ENCODE results near the gene CITED4. TPM values are rescaled to one million over a fixed set of nuclear protein-coding genes. Genes with fewer than 3 reads are reported as not detected.
A peak's percentile ranks its signal among the peaks of the same experiment; 100 is the strongest.

Gene CITED4
- total RNA-seq, 2 experiments from 2014 or later = 6.9 to 7.9 TPM

DNA sequence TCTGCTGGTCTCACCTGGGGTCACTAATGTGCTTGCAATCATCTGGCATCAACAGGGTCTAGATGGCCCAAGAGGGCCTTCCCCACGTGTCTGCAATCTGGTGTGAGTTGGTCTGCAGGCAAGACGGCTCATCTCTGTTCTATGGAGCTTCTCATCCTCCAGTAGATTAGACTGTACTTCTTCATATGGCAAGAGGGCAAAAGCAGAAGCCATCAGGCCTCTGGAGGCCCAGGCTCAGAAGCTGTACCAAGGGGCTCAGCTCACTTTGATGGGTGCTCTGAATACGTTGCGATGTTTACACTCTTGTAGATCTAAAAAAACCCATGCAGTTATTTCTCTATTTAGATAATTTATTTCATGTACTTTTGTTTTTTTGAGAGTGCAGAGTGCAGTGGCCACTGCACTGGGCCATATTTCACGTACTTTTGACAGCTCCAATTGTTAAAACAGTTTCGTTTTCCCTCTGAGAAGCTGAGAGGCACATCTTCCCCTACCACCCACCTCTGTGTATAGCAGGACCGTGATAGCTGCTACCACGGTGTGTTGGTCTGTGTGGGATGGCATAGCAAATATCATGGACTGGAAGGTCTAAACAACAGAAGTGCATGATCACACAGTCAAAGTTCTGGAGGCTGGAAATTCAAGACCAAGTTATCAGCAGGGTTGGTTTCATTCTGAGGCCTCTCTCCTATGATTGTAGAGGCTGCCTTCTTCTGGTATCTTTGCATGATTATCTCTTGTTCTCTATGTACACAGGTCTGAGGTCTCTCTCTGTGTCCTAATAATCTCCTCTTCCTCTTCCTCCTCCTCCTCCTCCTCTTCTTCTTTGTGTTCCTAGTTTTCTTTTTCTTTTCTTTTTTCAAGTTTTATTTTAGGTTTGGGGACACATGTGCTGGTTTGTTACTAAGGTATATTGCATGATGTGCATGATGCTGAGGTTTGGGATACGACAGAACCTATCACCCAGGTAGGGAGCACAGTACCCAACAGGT is 17.0 kb downstream of the CITED4 start:
- DNase-seq = no peak
- CTCF ChIA-PET = interaction anchor here (0.6 to 19.3 kb wide), 6 partner anchors 30 to 118 kb away, joined by 3 to 255 read pairs (median 4); no protein-coding TSS in a partner anchor
- no peaks in the 10 kb centered on the region for H3K9me3 Mint-ChIP-seq
- peak overlapping the region; percentile 44 for H3K27ac Mint-ChIP-seq
- no peaks in the 10 kb centered on the region for H3K36me3 Mint-ChIP-seq (ENCODE audit: low read depth)
- H3K4me3 Mint-ChIP-seq = no peak overlapping the region
- peaks cover 26% of the 10 kb centered on the region for H3K4me1 Mint-ChIP-seq
- peaks cover 6% of the 10 kb centered on the region for H3K27me3 Mint-ChIP-seq
- POLR2A ChIA-PET = interaction anchor here (0.5 to 1.3 kb wide), 2 partner anchors 135 to 1109 kb away, joined by 3 read pairs; partner anchors contain the start of gene CTPS1

DNA sequence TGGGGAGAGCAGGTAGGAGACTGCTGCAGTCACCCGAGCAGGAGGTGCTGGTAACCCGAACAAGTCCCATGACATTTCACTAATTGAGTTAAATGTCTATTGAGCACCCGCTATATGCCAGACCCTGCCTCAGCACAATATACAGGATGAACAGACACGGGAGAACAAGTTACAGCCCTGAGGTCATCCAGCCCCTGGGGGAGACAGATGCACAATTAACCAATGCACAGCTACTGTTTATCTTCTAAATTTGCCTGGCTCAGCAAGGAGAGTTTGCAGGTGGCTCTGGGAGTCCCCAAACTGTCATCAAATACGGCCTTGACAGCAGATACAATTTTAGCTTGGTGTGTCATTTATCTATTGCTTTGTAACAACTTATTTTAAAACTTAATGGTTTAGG is 18.1 kb downstream of the CITED4 start:
- DNase-seq = no peak
- H3K27me3 Mint-ChIP-seq = peaks cover 6% of the 10 kb centered on the region
- H3K4me3 Mint-ChIP-seq = no peak overlapping the region
- ChIA-PET CTCF (interaction anchor here (1.8 kb wide), 1 partner anchor 69 kb away, joined by 6 read pairs; no protein-coding TSS in a partner anchor), POLR2A (interaction anchor here (1.3 kb wide), 1 partner anchor 136 kb away, joined by 3 read pairs; the partner anchor contains the start of gene CTPS1)
- H3K9me3 Mint-ChIP-seq = no peaks in the 10 kb centered on the region
- peaks cover 23% of the 10 kb centered on the region for H3K4me1 Mint-ChIP-seq
- no peaks in the 10 kb centered on the region for H3K36me3 Mint-ChIP-seq (ENCODE audit: low read depth)
- H3K27ac Mint-ChIP-seq = no peak overlapping the region

DNA sequence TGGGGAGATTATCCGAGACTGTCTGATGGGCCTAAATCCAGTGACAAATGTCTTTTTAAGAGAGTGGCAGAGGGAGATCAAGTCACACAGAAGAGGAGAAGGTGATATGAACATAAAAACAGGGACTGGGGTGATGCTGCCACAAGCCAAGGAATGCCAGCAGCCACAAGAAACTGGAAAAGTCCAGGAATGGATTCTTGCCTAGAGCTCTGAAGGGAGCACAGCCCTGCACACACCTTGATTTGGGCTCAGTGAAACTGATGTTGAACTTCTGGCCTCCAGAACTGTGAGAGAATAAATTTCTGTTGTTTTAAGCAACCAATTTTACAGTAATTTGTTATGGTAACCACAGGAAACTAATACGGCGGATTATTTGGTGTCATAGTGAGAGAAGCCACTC is 19.5 kb downstream of the CITED4 start:
- CTCF ChIA-PET = interaction anchor here (2.4 kb wide), 1 partner anchor 106 kb away, joined by 6 read pairs; no protein-coding TSS in a partner anchor
- no peak for DNase-seq
- Mint-ChIP-seq H3K27ac (no peak overlapping the region), H3K9me3 (no peaks in the 10 kb centered on the region), H3K27me3 (peaks cover 6% of the 10 kb centered on the region), H3K36me3 (ENCODE audit: low read depth) (no peaks in the 10 kb centered on the region), H3K4me1 (peaks cover 23% of the 10 kb centered on the region), H3K4me3 (no peak overlapping the region)
- POLR2A ChIA-PET = no interaction called here

DNA sequence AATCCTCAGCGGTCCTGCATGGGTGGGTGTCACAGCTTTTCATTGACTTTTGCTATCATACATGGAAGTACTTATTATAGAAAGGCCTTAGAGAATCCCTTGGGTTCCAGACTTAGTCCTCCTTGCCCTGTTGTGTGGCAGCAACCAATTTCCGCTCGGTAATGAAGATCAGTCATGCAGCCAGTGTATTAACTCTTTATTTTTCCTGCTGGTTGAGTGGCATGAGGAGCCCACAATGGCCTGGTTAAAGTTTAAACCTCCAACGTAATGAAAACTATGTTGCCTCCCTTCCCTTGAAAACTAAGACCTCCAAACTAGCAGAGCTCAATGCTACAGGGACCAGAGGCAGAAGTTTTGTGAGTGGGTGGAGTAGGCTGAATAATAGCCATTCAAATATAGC is 20.0 kb downstream of the CITED4 start:
- no peaks in the 10 kb centered on the region for H3K36me3 Mint-ChIP-seq (ENCODE audit: low read depth)
- no peak for DNase-seq
- H3K4me1 Mint-ChIP-seq = peaks cover 23% of the 10 kb centered on the region
- peaks cover 6% of the 10 kb centered on the region for H3K27me3 Mint-ChIP-seq
- H3K27ac Mint-ChIP-seq = no peak overlapping the region
- CTCF ChIA-PET = interaction anchor here (1.3 to 2.4 kb wide), 2 partner anchors 107 to 110 kb away, joined by 3 to 6 read pairs; no protein-coding TSS in a partner anchor
- no peak overlapping the region for H3K4me3 Mint-ChIP-seq
- no peaks in the 10 kb centered on the region for H3K9me3 Mint-ChIP-seq
- POLR2A ChIA-PET = no interaction called here

DNA sequence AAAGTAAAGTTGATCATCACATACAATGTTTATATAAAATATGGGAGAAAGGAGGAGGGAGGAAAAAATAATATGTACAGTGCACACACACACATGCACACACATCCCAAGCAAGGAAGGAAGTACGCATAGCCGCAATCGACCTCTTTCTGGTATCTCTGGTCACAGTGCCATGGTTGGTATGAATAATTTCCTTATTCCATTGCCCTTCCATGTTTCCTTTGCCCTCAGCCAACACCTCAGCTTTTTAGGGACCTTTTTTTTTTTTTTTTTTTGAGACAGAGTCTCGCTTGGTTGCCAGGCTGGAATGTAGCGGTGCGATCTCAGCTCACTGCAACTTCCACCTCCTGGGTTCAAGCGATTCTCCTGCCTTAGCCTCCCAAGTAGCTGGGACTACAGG is 20.6 kb downstream of the CITED4 start:
- peaks cover 6% of the 10 kb centered on the region for H3K27me3 Mint-ChIP-seq
- no peak overlapping the region for H3K27ac Mint-ChIP-seq
- H3K9me3 Mint-ChIP-seq = no peaks in the 10 kb centered on the region
- no peaks in the 10 kb centered on the region for H3K36me3 Mint-ChIP-seq (ENCODE audit: low read depth)
- ChIA-PET POLR2A (no interaction called here), CTCF (interaction anchor here (1.3 to 2.4 kb wide), 4 partner anchors 9 to 111 kb away, joined by 3 to 9 read pairs (median 4); no protein-coding TSS in a partner anchor)
- H3K4me3 Mint-ChIP-seq = no peak overlapping the region
- DNase-seq = no peak
- H3K4me1 Mint-ChIP-seq = peaks cover 23% of the 10 kb centered on the region

DNA sequence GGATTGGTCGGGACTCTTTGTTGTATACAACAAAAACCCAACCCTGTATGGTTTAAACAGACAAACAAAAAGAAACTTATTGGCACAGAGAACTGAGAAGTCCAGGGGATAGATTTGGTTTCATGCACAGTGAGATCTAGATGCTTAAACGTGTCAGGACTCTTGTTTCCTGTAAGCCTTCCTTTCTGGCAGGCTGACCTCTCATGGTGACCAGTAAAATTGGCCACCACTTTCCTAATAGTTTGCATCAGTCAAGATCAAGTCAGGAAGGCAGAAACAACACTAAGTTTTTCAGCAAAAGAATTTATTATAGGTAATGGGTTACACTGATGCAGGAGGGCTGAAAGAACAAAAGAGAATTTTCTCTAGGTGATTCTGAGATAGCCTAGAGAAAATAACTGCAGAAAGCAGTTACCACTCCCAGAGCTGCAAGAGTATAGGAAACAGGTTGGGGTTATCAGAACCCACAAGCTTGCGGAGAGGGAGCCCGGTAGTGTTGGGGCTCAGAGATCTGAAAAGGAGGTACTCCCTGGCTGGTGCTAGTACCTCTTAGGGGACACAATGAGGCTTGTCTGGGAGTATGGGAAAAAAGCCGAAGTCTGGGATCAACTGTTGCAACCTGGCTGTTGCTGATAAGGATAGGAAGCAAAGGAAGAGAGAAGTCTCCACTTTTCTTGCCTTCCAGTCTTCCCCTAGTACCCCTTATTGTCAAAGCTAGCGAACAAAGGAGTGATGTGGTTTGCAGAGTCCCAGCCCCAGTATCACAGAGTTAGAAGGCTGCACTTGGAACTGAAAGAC is 21.4 kb downstream of the CITED4 start:
- DNase-seq = peak; percentile 45
- Mint-ChIP-seq H3K27me3 (peaks cover 6% of the 10 kb centered on the region), H3K9me3 (no peaks in the 10 kb centered on the region), H3K4me3 (no peak overlapping the region), H3K4me1 (peaks cover 23% of the 10 kb centered on the region), H3K27ac (peak overlapping the region; percentile 34), H3K36me3 (ENCODE audit: low read depth) (no peaks in the 10 kb centered on the region)
- ChIA-PET CTCF (interaction anchor here (1.3 to 2.4 kb wide), 4 partner anchors 9 to 112 kb away, joined by 3 to 9 read pairs (median 4); no protein-coding TSS in a partner anchor), POLR2A (interaction anchor here (0.8 to 1.5 kb wide), 2 partner anchors 9 to 36 kb away, joined by 3 read pairs; no protein-coding TSS in a partner anchor)

DNA sequence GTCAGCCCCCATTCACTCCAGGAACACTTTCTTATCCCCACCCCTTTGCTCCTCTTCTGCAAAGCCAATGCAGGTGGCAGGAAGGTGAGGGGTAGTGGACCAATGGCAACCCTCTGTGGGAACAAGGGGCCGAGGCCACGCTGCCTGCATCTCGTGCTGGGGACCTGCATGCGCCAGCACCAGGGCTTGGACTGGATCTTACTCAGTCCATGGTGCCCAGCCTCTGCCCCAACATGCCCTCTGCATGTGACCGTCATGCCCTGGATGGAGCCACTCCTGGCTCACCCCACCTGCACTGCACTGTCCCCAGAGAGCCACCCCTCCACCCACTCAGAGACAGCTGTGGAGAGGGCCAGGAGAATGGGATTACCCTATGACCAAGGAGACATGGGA is 22.2 kb downstream of the CITED4 start:
- no peak overlapping the region for H3K4me3 Mint-ChIP-seq
- CTCF ChIA-PET = no interaction called here
- DNase-seq = no peak
- peaks cover 6% of the 10 kb centered on the region for H3K27me3 Mint-ChIP-seq
- no peak overlapping the region for H3K27ac Mint-ChIP-seq
- H3K4me1 Mint-ChIP-seq = peaks cover 18% of the 10 kb centered on the region
- H3K9me3 Mint-ChIP-seq = no peaks in the 10 kb centered on the region
- H3K36me3 Mint-ChIP-seq (ENCODE audit: low read depth) = no peaks in the 10 kb centered on the region
- POLR2A ChIA-PET = interaction anchor here (1.5 kb wide), 1 partner anchor 10 kb away, joined by 3 read pairs; no protein-coding TSS in a partner anchor

DNA sequence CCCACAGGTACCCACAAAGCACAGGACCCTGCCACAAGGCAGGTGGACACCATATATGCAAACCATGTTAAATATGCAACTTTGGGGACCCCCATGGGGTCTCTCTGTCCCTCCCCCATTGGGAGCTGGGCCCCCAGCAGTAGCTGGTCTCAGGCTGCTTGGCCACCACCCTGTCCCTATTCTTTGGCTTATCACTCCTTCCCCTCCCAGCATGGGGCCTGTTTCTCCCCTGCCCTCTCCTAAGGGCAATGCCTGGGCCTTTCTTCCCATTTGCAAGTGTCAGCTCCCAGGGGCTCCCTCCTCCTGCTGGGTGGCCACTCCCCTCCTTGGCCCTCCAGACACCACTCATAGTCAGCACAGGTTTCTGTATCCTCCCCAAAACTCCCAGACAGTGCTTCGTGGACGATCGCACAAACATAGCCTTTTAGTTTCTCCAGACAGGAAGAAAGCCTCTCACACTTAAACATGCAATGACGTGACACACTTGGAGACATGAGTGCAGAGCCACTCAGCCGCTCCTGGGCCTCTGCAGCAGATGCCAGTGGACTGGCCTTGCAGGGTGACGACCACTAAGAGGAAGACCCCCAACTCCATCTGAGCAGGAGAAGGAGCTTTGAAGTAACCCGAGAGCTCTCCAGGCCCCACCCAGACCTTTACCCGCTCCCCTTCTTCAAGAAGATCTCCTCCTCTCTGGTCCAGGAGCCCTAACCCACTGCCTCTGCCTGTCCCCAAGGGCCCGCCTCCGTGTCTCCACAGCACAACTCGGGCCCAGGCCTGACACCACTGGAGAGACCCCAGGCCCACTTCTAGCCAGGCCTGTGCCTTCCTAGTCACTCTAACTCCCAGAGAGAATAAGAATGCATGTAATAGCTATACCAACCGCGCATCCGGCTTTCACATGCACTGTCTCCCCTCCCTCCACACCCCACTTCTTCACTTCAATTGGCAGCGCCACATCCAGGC is 22.9 kb downstream of the CITED4 start:
- ChIA-PET CTCF (no interaction called here), POLR2A (interaction anchor here (1.5 kb wide), 1 partner anchor 10 kb away, joined by 3 read pairs; no protein-coding TSS in a partner anchor)
- H3K27me3 Mint-ChIP-seq = peaks cover 6% of the 10 kb centered on the region
- H3K36me3 Mint-ChIP-seq (ENCODE audit: low read depth) = no peaks in the 10 kb centered on the region
- H3K27ac Mint-ChIP-seq = no peak overlapping the region
- DNase-seq = no peak
- peaks cover 15% of the 10 kb centered on the region for H3K4me1 Mint-ChIP-seq
- no peak overlapping the region for H3K4me3 Mint-ChIP-seq
- no peaks in the 10 kb centered on the region for H3K9me3 Mint-ChIP-seq

DNA sequence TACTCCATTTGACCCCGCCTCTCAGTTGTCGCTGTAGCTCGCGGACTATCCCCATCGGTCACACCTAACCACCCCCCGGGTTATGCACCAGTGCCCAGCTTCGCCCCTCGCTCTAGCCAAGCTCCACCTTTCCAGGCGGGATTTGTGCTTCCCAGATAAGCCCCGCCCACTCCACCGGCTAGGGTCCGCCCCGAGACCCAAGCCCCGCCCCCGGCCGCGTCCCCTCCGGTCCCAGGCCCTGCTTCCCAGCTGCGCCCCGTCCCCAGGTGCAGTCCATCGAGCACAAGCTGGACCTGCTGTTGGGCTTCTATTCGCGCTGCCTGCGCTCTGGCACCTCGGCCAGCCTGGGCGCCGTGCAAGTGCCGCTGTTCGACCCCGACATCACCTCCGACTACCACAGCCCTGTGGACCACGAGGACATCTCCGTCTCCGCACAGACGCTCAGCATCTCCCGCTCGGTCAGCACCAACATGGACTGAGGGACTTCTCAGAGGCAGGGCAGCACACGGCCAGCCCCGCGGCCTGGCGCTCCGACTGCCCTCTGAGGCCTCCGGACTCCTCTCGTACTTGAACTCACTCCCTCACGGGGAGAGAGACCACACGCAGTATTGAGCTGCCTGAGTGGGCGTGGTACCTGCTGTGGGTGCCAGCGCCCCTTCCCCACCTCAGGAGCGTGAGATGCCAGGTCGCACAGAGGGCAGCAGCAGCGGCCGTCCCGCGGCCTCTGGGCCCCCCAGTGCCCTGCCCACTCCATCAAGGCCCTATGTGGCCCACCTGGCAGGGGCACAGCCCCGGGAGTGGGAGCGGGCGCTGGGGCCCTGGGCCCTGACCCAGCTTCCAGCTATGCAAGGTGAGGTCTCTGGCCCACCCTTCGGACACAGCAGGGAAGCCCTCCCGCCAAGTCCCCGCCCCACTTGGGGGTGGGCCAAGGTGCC is 23.9 kb downstream of the CITED4 start:
- DNase-seq = no peak
- POLR2A ChIA-PET = no interaction called here
- CTCF ChIA-PET = no interaction called here
- Mint-ChIP-seq H3K4me1 (peaks cover 15% of the 10 kb centered on the region), H3K36me3 (ENCODE audit: low read depth) (no peaks in the 10 kb centered on the region), H3K27ac (no peak overlapping the region), H3K9me3 (no peaks in the 10 kb centered on the region), H3K27me3 (peaks cover 6% of the 10 kb centered on the region), H3K4me3 (no peak overlapping the region)

DNA sequence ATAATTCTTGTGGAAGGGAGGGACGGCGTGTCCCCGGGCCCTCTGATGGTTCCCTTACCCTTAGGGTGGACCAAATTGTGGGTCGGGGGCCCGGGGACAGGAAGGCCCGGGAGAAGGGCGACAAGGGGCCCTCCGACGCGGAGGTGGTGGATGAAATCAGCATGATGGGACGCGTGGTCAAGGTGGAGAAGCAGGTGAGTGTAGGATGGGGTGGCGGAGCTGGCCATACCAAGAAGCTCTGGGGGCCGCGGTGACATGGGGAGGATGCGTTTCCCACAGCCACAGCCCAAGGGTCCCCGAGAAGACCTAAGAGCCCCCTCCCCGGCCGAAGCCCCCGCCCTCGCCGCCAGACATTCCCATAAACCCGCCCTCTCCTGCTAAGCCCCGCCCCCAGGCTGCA is 24.6 kb downstream of the CITED4 start:
- H3K27me3 Mint-ChIP-seq = peaks cover 6% of the 10 kb centered on the region
- no peaks in the 10 kb centered on the region for H3K9me3 Mint-ChIP-seq
- CTCF ChIA-PET = no interaction called here
- no peak overlapping the region for H3K27ac Mint-ChIP-seq
- POLR2A ChIA-PET = no interaction called here
- no peak for DNase-seq
- peaks cover 15% of the 10 kb centered on the region for H3K4me1 Mint-ChIP-seq
- H3K4me3 Mint-ChIP-seq = no peak overlapping the region
- H3K36me3 Mint-ChIP-seq (ENCODE audit: low read depth) = no peaks in the 10 kb centered on the region

DNA sequence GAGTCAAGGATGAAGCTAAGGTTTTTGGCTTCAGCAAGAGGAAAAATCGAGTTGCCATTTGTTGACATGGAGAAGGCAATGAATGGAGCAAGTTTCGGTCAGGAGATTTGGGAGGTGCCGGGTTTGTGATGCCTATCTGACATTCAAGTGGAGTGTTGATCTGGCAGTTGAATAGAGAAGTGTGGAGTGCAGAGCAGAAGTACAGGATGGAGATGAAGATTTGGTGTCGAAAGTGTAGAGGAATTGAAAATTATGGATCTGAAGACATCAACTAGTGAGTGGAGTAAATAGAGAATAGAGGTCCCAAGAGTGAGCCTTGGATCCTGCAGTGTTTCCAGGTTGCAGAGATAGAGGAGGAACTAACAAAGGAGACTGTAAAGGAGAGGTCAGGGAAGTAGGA is 25.9 kb downstream of the CITED4 start:
- Mint-ChIP-seq H3K27me3 (peaks cover under 1% of the 10 kb centered on the region), H3K4me3 (no peak overlapping the region), H3K36me3 (ENCODE audit: low read depth) (no peaks in the 10 kb centered on the region), H3K4me1 (peaks cover 13% of the 10 kb centered on the region), H3K27ac (no peak overlapping the region), H3K9me3 (no peaks in the 10 kb centered on the region)
- CTCF ChIA-PET = interaction anchor here (1.0 to 1.5 kb wide), 3 partner anchors 13 to 116 kb away, joined by 3 read pairs; no protein-coding TSS in a partner anchor
- POLR2A ChIA-PET = no interaction called here
- no peak for DNase-seq
